Endodermal cell (in vitro differentiated cells): ENCODE data around the gene TNRC6B. TPM values are rescaled to one million over a fixed set of nuclear protein-coding genes. Genes with fewer than 3 reads are reported as not detected.
A peak's percentile ranks its signal among the peaks of the same experiment; 100 is the strongest.

Experiments
- DNase-seq: peaks from one replicate; pipeline ENCODE4 v3.0.0-alpha.2; 2017
- H3K27ac ChIP-seq: 2 replicates; pipeline ENCODE4 v1.5.1; 2013; ENCODE audit warnings: mild to moderate bottlenecking, low read depth, low read length, moderate library complexity
- H3K27me3 ChIP-seq: 2 replicates; pipeline ENCODE4 v1.6.1; 2013; ENCODE audit warnings: mild to moderate bottlenecking, low read length, moderate library complexity; ENCODE audit not compliant: insufficient read depth, control insufficient read depth, poor library complexity, severe bottlenecking
- H3K36me3 ChIP-seq: 2 replicates; pipeline ENCODE4 v1.7.0; 2013; ENCODE audit warnings: mild to moderate bottlenecking, low read length, moderate library complexity; ENCODE audit not compliant: control insufficient read depth, insufficient read depth
- H3K4me1 ChIP-seq: one replicate; pipeline ENCODE4 v1.7.0; 2013; ENCODE audit warnings: low read length; ENCODE audit not compliant: control insufficient read depth, insufficient read depth
- H3K4me3 ChIP-seq: 2 replicates; pipeline ENCODE4 v1.5.1; 2013; ENCODE audit warnings: mild to moderate bottlenecking, low read length, moderate library complexity
- H3K9ac ChIP-seq: 2 replicates; pipeline ENCODE4 v1.6.1; 2013; ENCODE audit warnings: mild to moderate bottlenecking, low read length, moderate library complexity; ENCODE audit not compliant: poor library complexity, severe bottlenecking; ENCODE audit errors: extremely low read depth
- H3K9me3 ChIP-seq: 2 replicates; pipeline ENCODE4 v1.6.1; 2013; ENCODE audit warnings: mild to moderate bottlenecking, low read length, moderate library complexity; ENCODE audit not compliant: control insufficient read depth
- H3K27ac Mint-ChIP-seq: 2 replicates; pipeline ENCODE4 v1.8.0; 2020; ENCODE audit warnings: mixed read lengths
- H3K27me3 Mint-ChIP-seq: 2 replicates; pipeline ENCODE4 v1.8.0; 2021; ENCODE audit warnings: mild to moderate bottlenecking, mixed read lengths; ENCODE audit not compliant: insufficient read depth
- H3K36me3 Mint-ChIP-seq: 2 replicates; pipeline ENCODE4 v1.8.0; 2020; ENCODE audit warnings: low read depth, mixed read lengths
- H3K4me1 Mint-ChIP-seq: 2 replicates; pipeline ENCODE4 v1.8.0; 2020; ENCODE audit warnings: mixed read lengths
- H3K4me3 Mint-ChIP-seq: 2 replicates; pipeline ENCODE4 v1.8.0; 2020; ENCODE audit warnings: mild to moderate bottlenecking, moderate library complexity, mixed read lengths
- H3K9me3 Mint-ChIP-seq: 2 replicates; pipeline ENCODE4 v1.8.0; 2020; ENCODE audit warnings: mild to moderate bottlenecking, mixed read lengths
- CTCF ChIP-seq: fragments of 200-600 bp; sonication (generic); conservative IDR thresholded peaks from 2 replicates; pipeline ENCODE4 v1.5.0; 2021; ENCODE audit warnings: antibody characterized with exemption, mild to moderate bottlenecking
- WGBS, 2 experiments: methylation state at CpG; one replicate each; pipeline versions ENCODE4 v1.1.5 to v1.1.7; 2013; ENCODE audit warnings: missing lambda C conversion rate in 2 of 2, mixed read lengths in 1 of 2; ENCODE audit not compliant: insufficient coverage in 1 of 2, insufficient read length in 1 of 2; 5-methylcytosine and 5-hydroxymethylcytosine counted together
- total RNA-seq, 2 donors: library from RNA; stranded (reverse); fragmentation: NEBNext Ultra II Directional in 1 of 2; extraction: Animal tissue kit (Norgen Biotek cat#: 25700) in 1 of 2; gene quantifications; 2 replicates in 1 of 2; 3 replicates in 1 of 2; pipeline ENCODE4 v1.2.1, GENCODE V29; 2021

The TNRC6B gene
- total RNA-seq, 2 donors from 2014 or later: 57.5 to 62.5 TPM

GRCh38 chr22:40215266-40215665, 37.5 kb downstream of the TNRC6B start:
- no peak overlapping the region for H3K27ac Mint-ChIP-seq
- Histone ChIP-seq H3K27ac (no peak overlapping the region), H3K4me3 (no peak overlapping the region), H3K9me3 (no peaks in the 10 kb centered on the region), H3K36me3 (peaks cover 4% of the 10 kb centered on the region), H3K27me3 (no peaks in the 10 kb centered on the region), H3K4me1 (peaks cover 21% of the 10 kb centered on the region), H3K9ac (no peak overlapping the region)
- H3K36me3 Mint-ChIP-seq: peaks cover 14% of the 10 kb centered on the region
- no peak overlapping the region for H3K4me3 Mint-ChIP-seq
- H3K9me3 Mint-ChIP-seq: no peaks in the 10 kb centered on the region
- no peak for DNase-seq
- peaks cover 47% of the 10 kb centered on the region for H3K4me1 Mint-ChIP-seq
- H3K27me3 Mint-ChIP-seq: no peaks in the 10 kb centered on the region
- 90 to 98% methylated on average over 3 of the region's 3 CpGs for whole genome bisulfite sequencing, 2 experiments
- no peak for TF ChIP-seq CTCF

- Histone ChIP-seq H3K27ac (no peak overlapping the region), H3K4me3 (no peak overlapping the region), H3K36me3 (peaks cover 7% of the 10 kb centered on the region), H3K9me3 (no peaks in the 10 kb centered on the region), H3K9ac (no peak overlapping the region), H3K4me1 (peaks cover 21% of the 10 kb centered on the region), H3K27me3 (no peaks in the 10 kb centered on the region)
- H3K4me3 Mint-ChIP-seq: no peak overlapping the region
- no peaks in the 10 kb centered on the region for H3K9me3 Mint-ChIP-seq
- no peak for DNase-seq
- WGBS, 2 experiments: 90 to 94% methylated on average over 9 to 11 of the region's 11 CpGs
- no peak for TF ChIP-seq CTCF
- H3K27me3 Mint-ChIP-seq: no peaks in the 10 kb centered on the region
- H3K27ac Mint-ChIP-seq: peak overlapping the region; percentile 46
- peaks cover 45% of the 10 kb centered on the region for H3K4me1 Mint-ChIP-seq
- H3K36me3 Mint-ChIP-seq: peaks cover 14% of the 10 kb centered on the region
Observed at GRCh38 chr22:40216041-40216756, 38.5 kb downstream of the TNRC6B start.

GRCh38 chr22:40218152-40218551, 40.4 kb downstream of the TNRC6B start:
- Mint-ChIP-seq H3K27me3 (no peaks in the 10 kb centered on the region), H3K36me3 (peaks cover 15% of the 10 kb centered on the region), H3K4me3 (no peak overlapping the region), H3K9me3 (no peaks in the 10 kb centered on the region), H3K4me1 (peaks cover 44% of the 10 kb centered on the region), H3K27ac (peak overlapping the region; percentile 76)
- H3K27me3 ChIP-seq: no peaks in the 10 kb centered on the region
- peak overlapping the region; percentile 8 for H3K4me3 ChIP-seq
- TF ChIP-seq CTCF: no peak
- peaks cover 24% of the 10 kb centered on the region for H3K4me1 ChIP-seq
- no peak for DNase-seq
- H3K9ac ChIP-seq: no peak overlapping the region
- H3K36me3 ChIP-seq: peaks cover 7% of the 10 kb centered on the region
- no peak overlapping the region for H3K27ac ChIP-seq
- WGBS, 2 experiments: 88% methylated on average over 2 to 4 of the region's 4 CpGs
- no peaks in the 10 kb centered on the region for H3K9me3 ChIP-seq
